Kidney glomerular epithelial cell (primary cell): ENCODE measurements around the gene TSPAN18.

Source experiments
- DNase-seq: peaks from one replicate; lab custom pipeline; 2025; lab: John Stamatoyannopoulos, UW

TSPAN18 gene

GRCh38 chr11:44916801-44917385, 190.1 kb downstream of the TSPAN18 start:
- no peak for DNase-seq

GRCh38 chr11:44917741-44918140, 191.0 kb downstream of the TSPAN18 start:
- DNase-seq, result no peak

GRCh38 chr11:44920451-44920850, 193.7 kb downstream of the TSPAN18 start:
- no peak for DNase-seq

- no peak for DNase-seq
Measured at GRCh38 chr11:44923115-44923514, 196.4 kb downstream of the TSPAN18 start.

- DNase-seq, result no peak
Measured at GRCh38 chr11:44923806-44924205, 197.0 kb downstream of the TSPAN18 start.

GRCh38 chr11:44926036-44926435, 199.3 kb downstream of the TSPAN18 start:
- no peak for DNase-seq

- peak; percentile 54 for DNase-seq
Measured at GRCh38 chr11:44927174-44927661, 200.5 kb downstream of the TSPAN18 start.

GRCh38 chr11:44928144-44928543, 201.4 kb downstream of the TSPAN18 start:
- DNase-seq, result no peak

- no peak for DNase-seq
Measured at GRCh38 chr11:44928816-44929215, 202.1 kb downstream of the TSPAN18 start.

GRCh38 chr11:44930588-44931302, 204.0 kb downstream of the TSPAN18 start:
- no peak for DNase-seq

- DNase-seq, result no peak
Measured at GRCh38 chr11:44931466-44931865, 204.7 kb downstream of the TSPAN18 start.

GRCh38 chr11:44934110-44934509, 207.3 kb downstream of the TSPAN18 start:
- no peak for DNase-seq

- no peak for DNase-seq
Measured at GRCh38 chr11:44934735-44935250, 208.0 kb downstream of the TSPAN18 start.

- DNase-seq, result peak; percentile 60
Measured at GRCh38 chr11:44936525-44936924, 209.8 kb downstream of the TSPAN18 start.

GRCh38 chr11:44936951-44937543, 210.3 kb downstream of the TSPAN18 start:
- no peak for DNase-seq

- no peak for DNase-seq
Measured at GRCh38 chr11:44938066-44938691, 211.4 kb downstream of the TSPAN18 start.

GRCh38 chr11:44939673-44940395, 213.1 kb downstream of the TSPAN18 start:
- DNase-seq, result no peak

- DNase-seq, result no peak
Measured at GRCh38 chr11:44940404-44940803, 213.6 kb downstream of the TSPAN18 start.

- DNase-seq, result no peak
Measured at GRCh38 chr11:44940835-44941234, 214.1 kb downstream of the TSPAN18 start.

- no peak for DNase-seq
Measured at GRCh38 chr11:44941259-44942021, 214.7 kb downstream of the TSPAN18 start.
